GM18907 (cell line): ENCODE measurements around the gene TMEM74B.
"Not testable (repeated sequence)": the region's sequence is repeated elsewhere in the genome, so short reads cannot be mapped to it uniquely, and the experiment has no call there.

ENCODE experiments used
- ATAC-seq: cut with Tn5 transposase; IDR thresholded peaks from one replicate; pipeline ENCODE4 v1.9.1; 2021; ENCODE audit warnings: mild to moderate bottlenecking, moderate library complexity; ENCODE audit not compliant: unreplicated experiment

Gene TMEM74B

GRCh38 chr20:1149812-1150211, 35.0 kb downstream of the TMEM74B start:
- not testable (repeated sequence) for ATAC-seq

GRCh38 chr20:1146957-1147356, 37.8 kb downstream of the TMEM74B start:
- no peak for ATAC-seq

DNA sequence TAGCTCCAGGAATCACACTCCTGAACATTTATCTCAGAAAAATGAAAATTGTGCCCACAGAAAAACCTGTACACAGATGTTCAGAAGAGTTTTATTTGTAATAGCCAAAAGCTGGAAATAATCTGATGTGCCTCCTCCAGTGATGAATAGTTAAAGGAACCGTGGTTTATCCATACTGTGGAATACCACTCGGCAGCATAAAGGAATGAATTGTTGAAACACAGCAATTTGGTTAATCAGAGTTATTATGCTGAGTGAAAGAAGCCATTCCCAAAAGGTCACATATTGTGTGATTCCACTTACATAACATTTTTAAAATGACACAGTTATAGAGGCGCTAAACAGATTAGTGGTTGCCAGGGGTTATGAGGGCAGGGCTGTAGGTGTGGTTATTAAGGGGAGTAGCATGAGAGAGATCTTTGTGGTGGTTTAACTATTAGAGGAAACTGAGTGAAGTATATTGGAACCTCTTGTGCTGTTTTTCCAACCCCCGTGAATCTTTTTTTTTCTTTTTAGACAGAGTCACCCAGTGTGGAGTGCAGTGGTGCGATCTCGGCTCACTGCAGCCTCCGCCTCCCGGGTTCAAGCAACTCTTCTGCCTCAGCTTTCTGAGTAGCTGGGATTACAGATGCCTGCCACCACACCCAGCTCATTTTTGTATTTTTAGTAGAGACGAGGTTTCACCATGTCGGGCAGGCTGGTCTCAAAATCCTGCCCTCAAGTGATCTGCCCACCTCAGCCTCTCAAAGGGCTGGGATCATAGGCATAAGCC, 40.2 kb downstream of the TMEM74B start:
- ATAC-seq = no peak

GRCh38 chr20:1137236-1137635, 47.5 kb downstream of the TMEM74B start:
- no peak for ATAC-seq

- no peak for ATAC-seq
These were observed 49.9 kb downstream of the TMEM74B start for GRCh38 chr20:1134836-1135235.

- no peak for ATAC-seq
These were observed 50.4 kb downstream of the TMEM74B start for GRCh38 chr20:1134355-1134754.

- ATAC-seq = no peak
These were observed 53.4 kb downstream of the TMEM74B start for GRCh38 chr20:1131354-1131753.

- no peak for ATAC-seq
These were observed 53.9 kb downstream of the TMEM74B start for GRCh38 chr20:1130847-1131246.
